Measurements from ENCODE around the gene CFAP77.

CFAP77 gene

GRCh38 chr9:132606066-132606465 is 196.1 kb downstream of the CFAP77 start:
- Histone ChIP-seq H3K4me1 (ENCODE audit: control insufficient read depth, insufficient read depth, low read length) (no peaks in the 10 kb centered on the region), H3K9me3 (ENCODE audit: control insufficient read depth, insufficient read depth, low read depth, low read length) (no peaks in the 10 kb centered on the region), H3K4me3 (ENCODE audit: low read depth, low read length) (no peak overlapping the region), H3K36me3 (ENCODE audit: control insufficient read depth in 2 of 2, insufficient read depth in 1 of 2, low read length in 2 of 2) (peaks cover 0 to 80% of the 10 kb centered on the region in 2 experiments; a peak in 1 of 3 replicates), H3K27ac (ENCODE audit: extremely low read depth, low read depth, low read length) (no peak overlapping the region)
- CTCF ChIA-PET = no interaction called here
- POLR2A ChIA-PET = no interaction called here
- TF ChIP-seq GLIS1 (tag by site-specific recombination; IDR thresholded peaks at IDR 0.05) = no peak
- no peak for TF ChIP-seq MZF1 (tag by site-specific recombination; IDR thresholded peaks at IDR 0.05; ENCODE audit: borderline replicate concordance)
- no peak for TF ChIP-seq ZNF398 (tag by site-specific recombination; IDR thresholded peaks at IDR 0.05)
- no peak for TF ChIP-seq ZNF2 (tag by site-specific recombination; IDR thresholded peaks at IDR 0.05)
- TF ChIP-seq ZNF138 (tag by site-specific recombination; IDR thresholded peaks at IDR 0.05; ENCODE audit: borderline replicate concordance) = no peak
- no peak for TF ChIP-seq EGR2 (tag by site-specific recombination; IDR thresholded peaks at IDR 0.05; ENCODE audit: low read depth)
- no peak for TF ChIP-seq SCRT2 (tag by site-specific recombination; IDR thresholded peaks at IDR 0.05)
- no peak for TF ChIP-seq ZNF274 (IDR thresholded peaks at IDR 0.05; ENCODE audit: low read length)
- no peak for TF ChIP-seq ZNF274 (tag by site-specific recombination; IDR thresholded peaks at IDR 0.05; ENCODE audit: borderline replicate concordance)
- no peak for TF ChIP-seq ZNF837 (tag by site-specific recombination; IDR thresholded peaks at IDR 0.05)
- TF ChIP-seq REST (tag by site-specific recombination; IDR thresholded peaks at IDR 0.05) = no peak
- no peak for TF ChIP-seq KLF17 (tag by site-specific recombination; IDR thresholded peaks at IDR 0.05)
- no peak for TF ChIP-seq ZNF239 (tag by site-specific recombination; IDR thresholded peaks at IDR 0.05)
- TF ChIP-seq HOXC10 (CRISPR knock-in tag; IDR thresholded peaks at IDR 0.05) = no peak
- no peak for TF ChIP-seq INSM2 (tag by site-specific recombination; IDR thresholded peaks at IDR 0.05)
- TF ChIP-seq ZNF558 (tag by site-specific recombination; IDR thresholded peaks at IDR 0.05) = no peak
- TF ChIP-seq ZNF768 (tag by site-specific recombination; IDR thresholded peaks at IDR 0.05) = no peak
- TF ChIP-seq ZNF184 (tag by site-specific recombination; IDR thresholded peaks at IDR 0.05) = no peak
- TF ChIP-seq ZNF596 (tag by site-specific recombination; IDR thresholded peaks at IDR 0.05) = no peak

GRCh38 chr9:132609184-132609583 is 199.2 kb downstream of the CFAP77 start:
- no peak overlapping the region for H3K27ac ChIP-seq (ENCODE audit: extremely low read depth, low read depth, low read length)
- H3K9me3 ChIP-seq (ENCODE audit: control insufficient read depth, insufficient read depth, low read depth, low read length) = no peaks in the 10 kb centered on the region
- TF ChIP-seq INSM2 (tag by site-specific recombination; IDR thresholded peaks at IDR 0.05) (no peak), ZNF48 (tag by site-specific recombination; IDR thresholded peaks at IDR 0.05) (no peak), ZNF324 (tag by site-specific recombination; IDR thresholded peaks at IDR 0.05) (no peak), ZNF624 (tag by site-specific recombination; IDR thresholded peaks at IDR 0.05) (no peak), ZNF223 (tag by site-specific recombination; IDR thresholded peaks at IDR 0.05) (no peak), ZNF19 (tag by site-specific recombination; IDR thresholded peaks at IDR 0.05; ENCODE audit: low read depth) (no peak)

More at GRCh38 chr9:132609184-132609583, 199.2 kb downstream of the CFAP77 start:
- Histone ChIP-seq H3K36me3 (ENCODE audit: control insufficient read depth in 2 of 2, insufficient read depth in 1 of 2, low read length in 2 of 2) (peaks cover 3 to 68% of the 10 kb centered on the region in 2 experiments; a peak in 2 of 3 replicates), H3K4me1 (ENCODE audit: control insufficient read depth, insufficient read depth, low read length) (no peaks in the 10 kb centered on the region), H3K4me3 (ENCODE audit: low read depth, low read length) (no peak overlapping the region)
- ChIA-PET CTCF (no interaction called here), POLR2A (no interaction called here)
